Naive B cell (primary cell): ENCODE measurements around the gene FAM47C. TPM values are rescaled to one million over a fixed set of nuclear protein-coding genes. Genes with fewer than 3 reads are reported as not detected.
"Not testable (repeated sequence)": the region's sequence is repeated elsewhere in the genome, so short reads cannot be mapped to it uniquely, and the experiment has no call there.

Experiments used
- ATAC-seq, 2 donors: fragments of 150-1000 bp; cut with Tn5 transposase; 2 replicates each; pipeline ENCODE4 v1.10.0; 2021; ENCODE audit warnings: low read depth in 2 of 2, mild to moderate bottlenecking in 2 of 2, moderate library complexity in 2 of 2
- DNase-seq: peaks from one replicate; pipeline ENCODE4 v3.0.0; 2022
- H3K27ac Mint-ChIP-seq, 6 donors: one replicate each; pipeline ENCODE4 v1.8.0; 2020 to 2022; ENCODE audit warnings: mild to moderate bottlenecking in 6 of 6, mixed read lengths in 6 of 6, moderate library complexity in 5 of 6, inconsistent platforms in 2 of 6
- H3K27me3 Mint-ChIP-seq, 3 donors: one replicate each; pipeline ENCODE4 v1.8.0; 2021 to 2022; ENCODE audit warnings: mixed read lengths in 3 of 3, mild to moderate bottlenecking in 1 of 3
- H3K36me3 Mint-ChIP-seq, 2 donors: one replicate each; pipeline ENCODE4 v1.8.0; 2020 to 2022; ENCODE audit warnings: mixed read lengths in 2 of 2, inconsistent platforms in 1 of 2, mild to moderate bottlenecking in 1 of 2
- H3K4me1 Mint-ChIP-seq, 3 donors: one replicate each; pipeline ENCODE4 v1.8.0; 2020 to 2022; ENCODE audit warnings: mixed read lengths in 3 of 3, inconsistent platforms in 1 of 3, mild to moderate bottlenecking in 1 of 3, moderate library complexity in 1 of 3
- H3K4me3 Mint-ChIP-seq, 8 donors: one replicate each; pipeline ENCODE4 v1.8.0; 2020 to 2022; ENCODE audit warnings: mild to moderate bottlenecking in 8 of 8, mixed read lengths in 8 of 8, moderate library complexity in 8 of 8, inconsistent platforms in 2 of 8
- H3K9me3 Mint-ChIP-seq, 7 donors: one replicate each; pipeline ENCODE4 v1.8.0; 2020 to 2022; ENCODE audit warnings: mixed read lengths in 7 of 7, mild to moderate bottlenecking in 5 of 7, inconsistent platforms in 2 of 7, moderate library complexity in 1 of 7
- polyA plus RNA-seq, 6 donors: library from polyadenylated mRNA; unstranded; fragments of 300-500 nt; fragmentation: Illumina TruSeq; gene quantifications; one replicate each; pipeline ENCODE4 v1.2.3, GENCODE V29; 2021; ENCODE audit warnings: low read depth in 6 of 6

The FAM47C gene
- not detected for polyA plus RNA-seq

DNA sequence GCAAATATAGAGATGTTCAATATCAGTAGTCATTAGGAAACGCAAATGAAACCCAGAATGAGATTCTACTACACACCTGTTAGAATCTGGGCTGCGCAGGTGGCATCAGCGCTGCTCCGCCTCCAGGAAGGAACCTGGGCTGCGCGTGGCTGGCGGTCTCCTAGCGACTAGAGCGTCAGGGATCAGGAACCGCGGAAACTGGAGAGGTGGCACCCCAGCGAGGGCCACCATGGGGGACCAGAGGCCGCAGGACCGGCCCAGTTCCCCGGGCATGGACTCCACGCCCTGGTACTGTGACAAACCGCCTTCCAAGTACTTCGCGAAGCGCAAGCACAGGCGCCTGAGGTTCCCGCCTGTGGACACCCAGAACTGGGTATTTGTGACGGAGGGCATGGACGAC lies at the start of gene FAM47C:
FAM47C (plus strand) TSS at position 185 of the 400 bp plus-strand sequence; CDS start at position 230, 45 bp downstream.
- H3K9me3 Mint-ChIP-seq, ATAC-seq, H3K4me1 Mint-ChIP-seq, DNase-seq, H3K27ac Mint-ChIP-seq, H3K36me3 Mint-ChIP-seq, H3K27me3 Mint-ChIP-seq, H3K4me3 Mint-ChIP-seq: not testable (repeated sequence)

- Mint-ChIP-seq H3K4me1 (peaks cover 0 to 3% (median 0%) of the 10 kb centered on the region in 3 donors), H3K36me3 (peaks cover 0 to 7% of the 10 kb centered on the region in 2 donors), H3K9me3 (peaks cover 0 to 7% (median 6%) of the 10 kb centered on the region in 7 donors), H3K27me3 (peaks cover 5 to 15% (median 12%) of the 10 kb centered on the region in 3 donors), H3K27ac (no peak overlapping the region), H3K4me3 (no peak overlapping the region)
- no peak for ATAC-seq
- no peak for DNase-seq
Measured at GRCh38 chrX:36961590-36961989, 46.6 kb upstream of the FAM47C start.

- peaks cover 0 to 16% (median 5%) of the 10 kb centered on the region in 7 donors for H3K9me3 Mint-ChIP-seq
- H3K4me3 Mint-ChIP-seq: peak overlapping the region in 1 of 8 donors; percentile 63
- H3K27ac Mint-ChIP-seq: peak overlapping the region in 1 of 6 donors; percentile 57
- H3K36me3 Mint-ChIP-seq: peaks cover 0 to 5% of the 10 kb centered on the region in 2 donors
- H3K27me3 Mint-ChIP-seq: peaks cover 4 to 9% (median 7%) of the 10 kb centered on the region in 3 donors
- H3K4me1 Mint-ChIP-seq: peaks cover 0 to 3% (median 0%) of the 10 kb centered on the region in 3 donors
- DNase-seq (no peak), ATAC-seq (no peak)
Measured at GRCh38 chrX:36963069-36963808, 44.9 kb upstream of the FAM47C start.

DNA sequence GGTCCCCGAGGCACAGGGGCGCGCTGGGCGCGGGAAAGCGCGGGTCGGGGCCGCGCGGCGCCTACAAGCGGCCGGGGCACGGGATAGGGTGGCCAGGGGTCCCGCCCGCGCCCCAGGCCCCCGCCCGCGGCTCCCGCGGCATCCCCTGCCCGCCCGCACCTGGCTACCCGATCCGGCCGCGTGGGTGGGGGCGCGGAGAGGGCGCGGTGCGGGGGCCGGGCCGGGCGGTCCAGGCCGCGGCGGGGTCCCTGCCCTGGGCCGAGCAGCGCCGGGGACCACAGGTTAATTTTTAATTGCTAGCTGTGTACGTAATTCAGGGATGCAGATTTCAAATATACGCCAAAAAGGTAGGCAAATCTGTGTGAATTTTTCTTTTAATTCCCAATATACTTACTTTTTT lies 44.3 kb upstream of the FAM47C start:
- H3K9me3 Mint-ChIP-seq: peaks cover 0 to 11% (median 5%) of the 10 kb centered on the region in 7 donors

GRCh38 chrX:36973575-36973974 lies 34.6 kb upstream of the FAM47C start:
- Mint-ChIP-seq H3K27me3 (peaks cover 0 to 9% (median 0%) of the 10 kb centered on the region in 3 donors), H3K36me3 (no peaks in the 10 kb centered on the region), H3K27ac (no peak overlapping the region), H3K9me3 (no peaks in the 10 kb centered on the region), H3K4me1 (no peaks in the 10 kb centered on the region), H3K4me3 (no peak overlapping the region)
- DNase-seq (no peak), ATAC-seq (no peak)

More for the DNA sequence above, 44.3 kb upstream of the FAM47C start:
- no peak for ATAC-seq
- Mint-ChIP-seq H3K36me3 (no peaks in the 10 kb centered on the region), H3K4me1 (no peaks in the 10 kb centered on the region), H3K4me3 (no peak overlapping the region), H3K27me3 (peaks cover under 1 to 4% (median 4%) of the 10 kb centered on the region in 3 donors), H3K27ac (no peak overlapping the region)
- DNase-seq: no peak

DNA sequence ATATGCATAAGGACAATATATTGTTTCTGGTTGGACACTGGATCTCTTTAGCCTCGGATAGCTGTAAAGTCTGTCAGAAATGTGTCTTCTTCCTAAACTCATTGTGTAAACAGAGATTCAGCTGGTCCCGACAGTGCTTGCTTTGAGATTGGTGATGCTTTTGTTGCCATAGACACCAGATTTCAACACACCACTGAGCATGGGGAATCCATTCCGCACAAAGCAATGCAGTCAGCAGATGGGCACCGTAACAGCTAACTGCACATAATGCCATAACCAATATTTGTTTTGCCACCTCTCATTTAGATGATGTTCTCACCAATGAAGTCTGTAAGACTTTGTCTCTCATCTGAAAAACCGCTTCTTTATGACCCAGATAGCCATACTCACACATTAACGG lies 33.3 kb upstream of the FAM47C start:
- ATAC-seq (no peak), DNase-seq (no peak)
- Mint-ChIP-seq H3K27ac (no peak overlapping the region), H3K36me3 (no peaks in the 10 kb centered on the region), H3K4me3 (no peak overlapping the region), H3K4me1 (no peaks in the 10 kb centered on the region), H3K27me3 (peaks cover 0 to 9% (median 0%) of the 10 kb centered on the region in 3 donors), H3K9me3 (no peaks in the 10 kb centered on the region)

GRCh38 chrX:36978886-36979285 lies 29.3 kb upstream of the FAM47C start:
- Mint-ChIP-seq H3K27me3 (peaks cover 7 to 18% (median 12%) of the 10 kb centered on the region in 3 donors), H3K36me3 (no peaks in the 10 kb centered on the region), H3K4me1 (no peaks in the 10 kb centered on the region), H3K4me3 (no peak overlapping the region), H3K27ac (no peak overlapping the region), H3K9me3 (peaks cover 0 to 5% (median 0%) of the 10 kb centered on the region in 7 donors)
- ATAC-seq (no peak), DNase-seq (no peak)

DNA sequence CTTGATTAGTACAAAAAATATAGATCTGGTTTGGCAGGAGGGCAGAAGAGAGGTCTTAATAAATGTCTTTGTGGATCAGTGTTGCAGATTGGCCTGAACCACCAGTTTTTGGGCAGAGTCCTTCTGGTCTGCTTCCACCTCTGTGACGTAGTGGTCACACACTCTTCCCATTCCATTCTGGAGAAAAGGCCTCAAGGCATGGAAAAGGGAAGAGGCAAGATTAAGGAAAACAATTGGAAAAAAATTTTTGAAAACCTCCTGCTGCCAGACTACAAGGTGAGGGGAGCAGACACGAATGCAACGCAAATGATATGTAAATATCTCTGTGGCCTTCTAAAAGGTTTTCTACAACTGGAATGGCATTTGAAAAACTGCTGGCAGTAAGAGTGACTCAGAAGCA lies 24.3 kb upstream of the FAM47C start:
- no peak overlapping the region for H3K27ac Mint-ChIP-seq

GRCh38 chrX:36985416-36986209 lies 22.6 kb upstream of the FAM47C start:
- H3K4me1 Mint-ChIP-seq, H3K27ac Mint-ChIP-seq, H3K9me3 Mint-ChIP-seq, DNase-seq, ATAC-seq: not testable (repeated sequence)
- Mint-ChIP-seq H3K36me3 (peaks cover 0 to 12% of the 10 kb centered on the region in 2 donors), H3K27me3 (peaks cover 11 to 27% (median 18%) of the 10 kb centered on the region in 3 donors), H3K4me3 (peak overlapping the region in 1 of 8 donors; percentile 21)

More for the DNA sequence above, 24.3 kb upstream of the FAM47C start:
- Mint-ChIP-seq H3K4me3 (no peak overlapping the region), H3K36me3 (peaks cover 0 to 12% of the 10 kb centered on the region in 2 donors), H3K4me1 (peaks cover 0 to 5% (median 0%) of the 10 kb centered on the region in 3 donors), H3K27me3 (peaks cover 11 to 34% (median 18%) of the 10 kb centered on the region in 3 donors), H3K9me3 (peaks cover 0 to 10% (median 5%) of the 10 kb centered on the region in 7 donors)
- DNase-seq (no peak), ATAC-seq (no peak)

- Mint-ChIP-seq H3K4me1 (peaks cover 0 to 5% (median 0%) of the 10 kb centered on the region in 3 donors), H3K9me3 (peaks cover 0 to 8% (median 5%) of the 10 kb centered on the region in 7 donors), H3K27ac (no peak overlapping the region), H3K36me3 (peaks cover 0 to 12% of the 10 kb centered on the region in 2 donors), H3K27me3 (peaks cover 11 to 27% (median 18%) of the 10 kb centered on the region in 3 donors), H3K4me3 (no peak overlapping the region)
- no peak for ATAC-seq
- DNase-seq: no peak
Measured at GRCh38 chrX:36986231-36986630, 21.9 kb upstream of the FAM47C start.

DNA sequence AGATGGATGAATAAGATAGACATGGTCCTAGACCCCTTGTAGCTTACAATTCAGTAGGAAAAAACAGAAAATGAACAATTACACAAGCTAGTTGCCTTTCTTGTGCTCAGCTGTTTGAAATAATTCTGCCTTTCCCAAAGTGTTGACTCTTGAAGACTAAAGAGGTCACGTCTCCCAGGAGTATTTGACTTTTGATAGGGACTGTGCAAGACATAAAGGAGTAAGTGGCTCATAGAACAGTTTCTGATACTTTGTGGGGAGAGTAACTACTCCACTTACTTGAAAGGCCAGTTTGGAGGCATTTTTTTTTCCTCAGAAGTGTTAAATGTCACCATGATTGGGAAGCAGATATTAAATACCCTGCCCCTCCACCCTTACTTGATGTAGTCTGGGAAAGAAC lies 21.0 kb upstream of the FAM47C start:
- peaks cover 0 to 12% of the 10 kb centered on the region in 2 donors for H3K36me3 Mint-ChIP-seq
- not testable (repeated sequence) for H3K27ac Mint-ChIP-seq, DNase-seq, ATAC-seq, H3K4me3 Mint-ChIP-seq, H3K4me1 Mint-ChIP-seq, H3K9me3 Mint-ChIP-seq
- peaks cover 11 to 27% (median 23%) of the 10 kb centered on the region in 3 donors for H3K27me3 Mint-ChIP-seq

GRCh38 chrX:37000140-37000539 lies 8.0 kb upstream of the FAM47C start:
- Mint-ChIP-seq H3K27me3 (no peaks in the 10 kb centered on the region), H3K4me1 (no peaks in the 10 kb centered on the region), H3K27ac (no peak overlapping the region), H3K36me3 (no peaks in the 10 kb centered on the region), H3K4me3 (no peak overlapping the region), H3K9me3 (peaks cover 0 to 4% (median 0%) of the 10 kb centered on the region in 7 donors)
- no peak for ATAC-seq
- no peak for DNase-seq

DNA sequence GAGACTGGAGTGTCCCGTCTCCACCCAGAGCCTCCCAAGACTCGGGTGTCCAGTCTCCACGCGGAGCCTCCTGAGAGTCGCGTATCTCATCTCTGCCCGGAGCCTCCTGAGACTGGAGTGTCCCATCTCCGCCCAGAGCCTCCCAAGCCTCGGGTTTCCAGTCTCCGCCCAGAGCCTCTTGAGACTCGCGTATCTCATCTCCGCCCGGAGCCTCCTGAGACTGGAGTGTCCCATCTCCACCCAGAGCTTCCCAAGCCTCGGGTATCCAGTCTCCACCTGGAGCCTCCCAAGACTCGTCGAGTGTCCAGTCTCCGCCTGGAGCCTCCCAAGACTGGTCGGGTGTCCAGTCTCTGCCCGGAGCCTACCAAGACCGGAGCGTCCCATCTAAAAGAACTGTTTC lies 2.3 kb downstream of the FAM47C start:
- Mint-ChIP-seq H3K4me1 (no peaks in the 10 kb centered on the region), H3K27me3 (no peaks in the 10 kb centered on the region), H3K9me3 (peaks cover 0 to 8% (median 4%) of the 10 kb centered on the region in 7 donors), H3K36me3 (peaks cover 0 to 5% of the 10 kb centered on the region in 2 donors), H3K4me3 (no peak overlapping the region), H3K27ac (no peak overlapping the region)
- DNase-seq (no peak), ATAC-seq (no peak)
